Glutamatergic neuron (in vitro differentiated cells): ENCODE results near the gene POMT1. TPM values are rescaled to one million over a fixed set of nuclear protein-coding genes. Genes with fewer than 3 reads are reported as not detected.

Source experiments
- DNase-seq: peaks from one replicate; pipeline ENCODE4 v3.0.0; 2022
- H3K27ac Mint-ChIP-seq: one replicate; pipeline ENCODE4 v1.8.0; 2020; ENCODE audit warnings: mild to moderate bottlenecking, mixed read lengths, inconsistent platforms; ENCODE audit not compliant: unreplicated experiment
- H3K27me3 Mint-ChIP-seq: one replicate; pipeline ENCODE4 v1.8.0; 2020; ENCODE audit warnings: mild to moderate bottlenecking, moderate library complexity, mixed read lengths, inconsistent platforms; ENCODE audit not compliant: unreplicated experiment
- H3K36me3 Mint-ChIP-seq: one replicate; pipeline ENCODE4 v1.8.0; 2020; ENCODE audit warnings: mild to moderate bottlenecking, mixed read lengths, inconsistent platforms; ENCODE audit not compliant: unreplicated experiment
- H3K4me1 Mint-ChIP-seq: one replicate; pipeline ENCODE4 v1.8.0; 2020; ENCODE audit warnings: mild to moderate bottlenecking, low read depth, mixed read lengths, inconsistent platforms; ENCODE audit not compliant: unreplicated experiment
- H3K4me3 Mint-ChIP-seq: one replicate; pipeline ENCODE4 v1.8.0; 2020; ENCODE audit warnings: mild to moderate bottlenecking, mixed read lengths, inconsistent platforms; ENCODE audit not compliant: unreplicated experiment
- H3K9me3 Mint-ChIP-seq: one replicate; pipeline ENCODE4 v1.8.0; 2020; ENCODE audit warnings: mild to moderate bottlenecking, moderate library complexity, mixed read lengths, inconsistent platforms; ENCODE audit not compliant: unreplicated experiment
- total RNA-seq: library from RNA; stranded (reverse); fragmentation: NEBNext Ultra II Directional; extraction: Animal tissue kit (Norgen Biotek cat#: 25700); gene quantifications from one replicate; pipeline ENCODE4 v1.2.1, GENCODE V29; 2021; ENCODE audit not compliant: unreplicated experiment
- TF ChIP-seq, protein P1 (sequence below): fragments of 200-600 bp; sonication (generic); IDR thresholded peaks from one replicate; pipeline ENCODE4 v1.5.0; 2021; ENCODE audit not compliant: partially characterized antibody, unreplicated experiment

The POMT1 gene
- total RNA-seq, 1 donor from 2014 or later = 108 TPM

DNA sequence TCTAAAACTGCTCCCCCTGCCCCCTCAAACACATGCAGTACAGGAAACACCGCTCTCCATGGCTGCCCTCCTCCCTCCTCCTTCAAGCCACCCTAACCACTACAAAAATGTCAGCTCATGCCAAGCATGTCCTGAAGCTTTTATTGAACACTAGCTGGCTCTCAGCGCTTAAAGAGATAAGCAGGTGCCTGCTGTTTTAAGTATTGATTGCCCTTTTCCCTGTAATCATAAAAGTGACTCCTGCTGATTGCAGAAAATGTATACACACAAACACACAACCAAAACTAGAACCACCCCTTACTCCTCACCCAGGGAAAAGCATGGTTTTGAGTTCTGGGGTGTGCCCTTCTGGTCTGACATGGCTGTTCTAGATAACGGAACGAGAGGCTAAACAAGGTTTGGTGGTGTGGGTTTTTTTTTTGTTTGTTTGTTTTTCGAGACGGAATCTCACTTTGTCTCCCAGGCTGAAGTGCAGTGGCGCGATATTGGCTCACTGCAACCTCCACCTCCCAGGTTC is 32.1 kb downstream of the POMT1 start:
- Mint-ChIP-seq H3K36me3 (peaks cover 7% of the 10 kb centered on the region), H3K4me3 (no peak overlapping the region), H3K4me1 (peaks cover 2% of the 10 kb centered on the region), H3K27me3 (no peaks in the 10 kb centered on the region), H3K27ac (no peak overlapping the region), H3K9me3 (peaks cover 6% of the 10 kb centered on the region)
- TF ChIP-seq, protein P1, sequence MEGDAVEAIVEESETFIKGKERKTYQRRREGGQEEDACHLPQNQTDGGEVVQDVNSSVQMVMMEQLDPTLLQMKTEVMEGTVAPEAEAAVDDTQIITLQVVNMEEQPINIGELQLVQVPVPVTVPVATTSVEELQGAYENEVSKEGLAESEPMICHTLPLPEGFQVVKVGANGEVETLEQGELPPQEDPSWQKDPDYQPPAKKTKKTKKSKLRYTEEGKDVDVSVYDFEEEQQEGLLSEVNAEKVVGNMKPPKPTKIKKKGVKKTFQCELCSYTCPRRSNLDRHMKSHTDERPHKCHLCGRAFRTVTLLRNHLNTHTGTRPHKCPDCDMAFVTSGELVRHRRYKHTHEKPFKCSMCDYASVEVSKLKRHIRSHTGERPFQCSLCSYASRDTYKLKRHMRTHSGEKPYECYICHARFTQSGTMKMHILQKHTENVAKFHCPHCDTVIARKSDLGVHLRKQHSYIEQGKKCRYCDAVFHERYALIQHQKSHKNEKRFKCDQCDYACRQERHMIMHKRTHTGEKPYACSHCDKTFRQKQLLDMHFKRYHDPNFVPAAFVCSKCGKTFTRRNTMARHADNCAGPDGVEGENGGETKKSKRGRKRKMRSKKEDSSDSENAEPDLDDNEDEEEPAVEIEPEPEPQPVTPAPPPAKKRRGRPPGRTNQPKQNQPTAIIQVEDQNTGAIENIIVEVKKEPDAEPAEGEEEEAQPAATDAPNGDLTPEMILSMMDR = no peak
- DNase-seq = no peak

DNA sequence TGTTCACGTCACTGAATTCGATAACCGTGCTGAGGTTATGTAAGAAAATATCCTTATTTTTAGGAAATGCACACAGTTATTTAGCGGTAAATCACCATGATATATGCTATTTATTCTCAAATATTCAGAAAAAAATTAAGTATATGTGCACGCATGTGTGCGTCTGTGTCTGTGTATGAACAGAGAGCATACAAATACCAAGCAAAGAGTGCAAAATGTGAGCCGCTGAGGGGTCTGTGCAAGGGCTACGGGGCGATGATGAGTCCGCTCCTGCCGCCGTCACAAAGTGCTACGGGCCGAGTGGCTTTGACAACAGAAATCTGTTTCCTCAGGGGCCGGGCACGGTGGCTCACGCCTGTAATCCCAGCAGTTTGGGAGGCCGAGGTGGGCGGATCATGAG is 35.2 kb downstream of the POMT1 start:
- TF ChIP-seq, protein P1 = no peak
- H3K27me3 Mint-ChIP-seq = no peaks in the 10 kb centered on the region
- peaks cover 6% of the 10 kb centered on the region for H3K9me3 Mint-ChIP-seq
- no peak overlapping the region for H3K27ac Mint-ChIP-seq
- no peak for DNase-seq
- H3K36me3 Mint-ChIP-seq = peaks cover 17% of the 10 kb centered on the region
- H3K4me3 Mint-ChIP-seq = no peak overlapping the region
- no peaks in the 10 kb centered on the region for H3K4me1 Mint-ChIP-seq

GRCh38 chr9:131539223-131539923 is 36.7 kb downstream of the POMT1 start:
- H3K4me1 Mint-ChIP-seq = no peaks in the 10 kb centered on the region
- H3K9me3 Mint-ChIP-seq = peaks cover 11% of the 10 kb centered on the region
- TF ChIP-seq, protein P1 = no peak
- H3K27ac Mint-ChIP-seq = no peak overlapping the region
- H3K27me3 Mint-ChIP-seq = peaks cover 3% of the 10 kb centered on the region
- H3K36me3 Mint-ChIP-seq = peaks cover 30% of the 10 kb centered on the region
- no peak for DNase-seq
- H3K4me3 Mint-ChIP-seq = no peak overlapping the region

DNA sequence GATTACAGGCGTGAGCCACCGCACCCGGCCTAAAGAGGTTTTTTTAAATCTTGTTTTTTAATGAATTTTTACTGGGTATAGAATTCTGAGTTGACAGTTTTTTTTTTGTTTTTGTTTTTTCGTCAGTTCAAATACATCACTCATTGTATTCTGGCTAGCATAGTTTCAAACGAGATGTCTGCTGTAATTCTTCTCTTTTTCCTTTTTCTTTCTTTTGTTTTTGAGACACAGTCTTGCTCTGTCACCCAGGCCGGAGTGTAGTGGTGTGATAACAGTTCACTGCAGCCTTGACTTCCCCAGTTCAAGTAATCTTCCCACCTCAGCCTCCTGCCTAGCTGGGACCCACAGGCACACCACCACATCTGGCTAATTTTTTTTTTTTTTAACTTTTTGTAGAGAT is 40.4 kb downstream of the POMT1 start:
- no peak for DNase-seq
- Mint-ChIP-seq H3K27me3 (peaks cover 23% of the 10 kb centered on the region), H3K4me3 (no peak overlapping the region), H3K9me3 (peaks cover 16% of the 10 kb centered on the region), H3K4me1 (peaks cover 1% of the 10 kb centered on the region), H3K36me3 (peaks cover 37% of the 10 kb centered on the region), H3K27ac (no peak overlapping the region)
- TF ChIP-seq, protein P1 = no peak
